ENCODE data around the gene SULT4A1.
A peak's percentile ranks its signal among the peaks of the same experiment; 100 is the strongest.

SULT4A1 gene

GRCh38 chr22:43887391-43887790, 25.1 kb upstream of the SULT4A1 start:
- H3K4me3 ChIP-seq (ENCODE audit: low read depth, low read length) = no peak overlapping the region
- TF ChIP-seq CTCF (IDR thresholded peaks at IDR 0.05; ENCODE audit: low read depth, low read length) = no peak

- no peak overlapping the region for H3K4me3 ChIP-seq (ENCODE audit: low read depth, low read length)
- TF ChIP-seq CTCF (IDR thresholded peaks at IDR 0.05; ENCODE audit: low read depth, low read length) = no peak
Measured at GRCh38 chr22:43886231-43886630, 23.9 kb upstream of the SULT4A1 start.

GRCh38 chr22:43885786-43886185, 23.5 kb upstream of the SULT4A1 start:
- no peak for TF ChIP-seq CTCF (IDR thresholded peaks at IDR 0.05; ENCODE audit: low read depth, low read length)
- H3K4me3 ChIP-seq (ENCODE audit: low read depth, low read length) = no peak overlapping the region

- no peak for TF ChIP-seq CTCF (IDR thresholded peaks at IDR 0.05; ENCODE audit: low read depth, low read length)
- no peak overlapping the region for H3K4me3 ChIP-seq (ENCODE audit: low read depth, low read length)
Measured at GRCh38 chr22:43885319-43885671, 23.0 kb upstream of the SULT4A1 start.

- H3K4me3 ChIP-seq (ENCODE audit: low read depth, low read length) = no peak overlapping the region
- peak; percentile 86 for TF ChIP-seq CTCF (IDR thresholded peaks at IDR 0.05; ENCODE audit: low read depth, low read length)
Measured at GRCh38 chr22:43884600-43885318, 22.4 kb upstream of the SULT4A1 start.

- no peak overlapping the region for H3K4me3 ChIP-seq (ENCODE audit: low read depth, low read length)
- TF ChIP-seq CTCF (IDR thresholded peaks at IDR 0.05; ENCODE audit: low read depth, low read length) = no peak
Measured at GRCh38 chr22:43883719-43884415, 21.6 kb upstream of the SULT4A1 start.

- TF ChIP-seq CTCF (IDR thresholded peaks at IDR 0.05; ENCODE audit: low read depth, low read length) = peak; percentile 59
- no peak overlapping the region for H3K4me3 ChIP-seq (ENCODE audit: low read depth, low read length)
Measured at GRCh38 chr22:43883012-43883661, 20.8 kb upstream of the SULT4A1 start.
